ENCODE results near the gene GPRASP1. TPM values are rescaled to one million over a fixed set of nuclear protein-coding genes. Genes with fewer than 3 reads are reported as not detected.
A peak's percentile ranks its signal among the peaks of the same experiment; 100 is the strongest.

The GPRASP1 gene
- polyA plus RNA-seq, 2 of the 4 experiments (the other 2 are of a cell fraction) = 0.50 to 0.87 TPM

GRCh38 chrX:102650903-102651241, 411 bp upstream of the GPRASP1 start (continued):
- TF ChIP-seq CTCF (IDR thresholded peaks at IDR 0.05) (no peak), RCOR1 (IDR thresholded peaks at IDR 0.05; ENCODE audit: low read depth, low read length) (no peak), EP300 (IDR thresholded peaks at IDR 0.05) (no peak), EHMT2 (IDR thresholded peaks at IDR 0.05; ENCODE audit: low read depth) (no peak), MYC (IDR thresholded peaks at IDR 0.05; ENCODE audit: borderline replicate concordance, low read length) (no peak)
- TF ChIP-seq, protein P1, sequence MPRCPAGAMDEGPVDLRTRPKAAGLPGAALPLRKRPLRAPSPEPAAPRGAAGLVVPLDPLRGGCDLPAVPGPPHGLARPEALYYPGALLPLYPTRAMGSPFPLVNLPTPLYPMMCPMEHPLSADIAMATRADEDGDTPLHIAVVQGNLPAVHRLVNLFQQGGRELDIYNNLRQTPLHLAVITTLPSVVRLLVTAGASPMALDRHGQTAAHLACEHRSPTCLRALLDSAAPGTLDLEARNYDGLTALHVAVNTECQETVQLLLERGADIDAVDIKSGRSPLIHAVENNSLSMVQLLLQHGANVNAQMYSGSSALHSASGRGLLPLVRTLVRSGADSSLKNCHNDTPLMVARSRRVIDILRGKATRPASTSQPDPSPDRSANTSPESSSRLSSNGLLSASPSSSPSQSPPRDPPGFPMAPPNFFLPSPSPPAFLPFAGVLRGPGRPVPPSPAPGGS (IDR thresholded peaks at IDR 0.05) = no peak
- TF ChIP-seq, protein P2, sequence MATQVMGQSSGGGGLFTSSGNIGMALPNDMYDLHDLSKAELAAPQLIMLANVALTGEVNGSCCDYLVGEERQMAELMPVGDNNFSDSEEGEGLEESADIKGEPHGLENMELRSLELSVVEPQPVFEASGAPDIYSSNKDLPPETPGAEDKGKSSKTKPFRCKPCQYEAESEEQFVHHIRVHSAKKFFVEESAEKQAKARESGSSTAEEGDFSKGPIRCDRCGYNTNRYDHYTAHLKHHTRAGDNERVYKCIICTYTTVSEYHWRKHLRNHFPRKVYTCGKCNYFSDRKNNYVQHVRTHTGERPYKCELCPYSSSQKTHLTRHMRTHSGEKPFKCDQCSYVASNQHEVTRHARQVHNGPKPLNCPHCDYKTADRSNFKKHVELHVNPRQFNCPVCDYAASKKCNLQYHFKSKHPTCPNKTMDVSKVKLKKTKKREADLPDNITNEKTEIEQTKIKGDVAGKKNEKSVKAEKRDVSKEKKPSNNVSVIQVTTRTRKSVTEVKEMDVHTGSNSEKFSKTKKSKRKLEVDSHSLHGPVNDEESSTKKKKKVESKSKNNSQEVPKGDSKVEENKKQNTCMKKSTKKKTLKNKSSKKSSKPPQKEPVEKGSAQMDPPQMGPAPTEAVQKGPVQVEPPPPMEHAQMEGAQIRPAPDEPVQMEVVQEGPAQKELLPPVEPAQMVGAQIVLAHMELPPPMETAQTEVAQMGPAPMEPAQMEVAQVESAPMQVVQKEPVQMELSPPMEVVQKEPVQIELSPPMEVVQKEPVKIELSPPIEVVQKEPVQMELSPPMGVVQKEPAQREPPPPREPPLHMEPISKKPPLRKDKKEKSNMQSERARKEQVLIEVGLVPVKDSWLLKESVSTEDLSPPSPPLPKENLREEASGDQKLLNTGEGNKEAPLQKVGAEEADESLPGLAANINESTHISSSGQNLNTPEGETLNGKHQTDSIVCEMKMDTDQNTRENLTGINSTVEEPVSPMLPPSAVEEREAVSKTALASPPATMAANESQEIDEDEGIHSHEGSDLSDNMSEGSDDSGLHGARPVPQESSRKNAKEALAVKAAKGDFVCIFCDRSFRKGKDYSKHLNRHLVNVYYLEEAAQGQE (IDR thresholded peaks at IDR 0.05) = no peak

DNA sequence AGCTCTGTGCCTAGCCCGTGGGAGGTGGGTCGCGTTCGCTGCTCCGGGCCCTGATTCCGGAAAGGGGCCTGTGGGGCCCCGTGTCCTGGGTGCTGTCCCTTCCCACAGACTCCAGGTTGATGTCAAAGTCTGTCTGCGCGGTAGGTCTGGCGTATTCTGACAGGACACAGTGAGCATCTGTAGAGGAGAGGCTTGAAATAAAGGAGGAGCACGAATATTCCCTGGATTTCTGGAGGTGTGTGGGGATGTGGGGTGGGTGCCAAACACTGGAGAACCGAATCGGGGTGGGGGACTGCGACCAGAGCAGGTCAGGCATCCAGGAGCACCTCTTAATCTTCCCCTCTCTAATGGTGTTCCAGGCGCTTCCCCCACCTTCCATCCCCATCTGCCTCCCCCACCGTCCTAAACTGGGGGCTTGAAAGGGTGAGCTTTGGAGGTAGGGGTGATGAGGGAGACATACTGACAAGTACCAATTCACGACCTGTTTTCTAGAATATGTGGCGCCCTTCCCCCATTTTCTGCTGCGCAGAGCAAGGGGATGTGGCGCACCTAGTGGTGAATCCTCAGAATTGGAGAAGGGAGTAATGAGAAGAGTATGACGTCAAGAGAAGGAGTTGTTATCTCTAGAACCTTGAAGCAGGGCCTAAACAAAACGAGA, 877 bp downstream of the GPRASP1 start:
- POLR2A ChIA-PET = no interaction called here

GRCh38 chrX:102654696-102655095, 3.4 kb downstream of the GPRASP1 start:
- CTCF ChIA-PET = no interaction called here
- H3K4me3 ChIP-seq = no peak overlapping the region
- H3K27ac ChIP-seq = no peak overlapping the region
- 78% methylated on average over 2 of the region's 2 CpGs for WGBS (ENCODE audit: missing lambda C conversion rate)
- DNase-seq (ENCODE audit: low read depth in 1 of 2, low spot score in 1 of 2) = no peak
- no peak overlapping the region for H3K4me2 ChIP-seq
- 0 out of 3 replicates have a peak, but pooled peaks cover 7% of the 10 kb centered on the region for H3K4me1 ChIP-seq
- no peak for ATAC-seq
- POLR2A ChIA-PET = no interaction called here
- H3K9me3 ChIP-seq = no peaks in the 10 kb centered on the region
- FAIRE-seq = no peak
- TF ChIP-seq RNF2 (IDR thresholded peaks at IDR 0.05; ENCODE audit: borderline replicate concordance, low read depth) (no peak), ATOH8 (CRISPR knock-in tag; IDR thresholded peaks at IDR 0.05; ENCODE audit: low read depth) (no peak), MYC (IDR thresholded peaks at IDR 0.05; ENCODE audit: borderline replicate concordance, low read length) (no peak), SMC3 (IDR thresholded peaks at IDR 0.05) (no peak), RAD21 (conservative IDR thresholded peaks at IDR 0.05 in 1 of 2, IDR thresholded peaks at IDR 0.05 in 1 of 2) (no peak), ELK1 (IDR thresholded peaks at IDR 0.05; ENCODE audit: low read depth, low read length) (no peak), MAX (IDR thresholded peaks at IDR 0.05) (no peak), PHF8 (IDR thresholded peaks at IDR 0.05; ENCODE audit: borderline replicate concordance, low read depth) (no peak), EHF (CRISPR knock-in tag; IDR thresholded peaks at IDR 0.05) (no peak), FOXS1 (CRISPR knock-in tag; IDR thresholded peaks at IDR 0.05) (no peak), CHD2 (IDR thresholded peaks at IDR 0.05; ENCODE audit: low read length, partially characterized antibody) (no peak)

More for the DNA sequence above, 877 bp downstream of the GPRASP1 start:
- DNase-seq (ENCODE audit: low read depth in 1 of 2, low spot score in 1 of 2) = peak; percentile 16 to 30
- ATAC-seq = peak; percentile 79 to 87; a peak in 5 of 6 replicates
- 58% methylated on average over 12 of the region's 22 CpGs for WGBS (ENCODE audit: missing lambda C conversion rate)
- Histone ChIP-seq H3K27ac (peak overlapping the region in 1 of 2 experiments; percentile 55; a peak in 1 of 6 replicates), H3K4me1 (no peaks in the 10 kb centered on the region), H3K4me3 (peak overlapping the region; percentile 40), H3K9me3 (no peaks in the 10 kb centered on the region), H3K4me2 (peak overlapping the region; percentile 82)
- CTCF ChIA-PET = no interaction called here
- FAIRE-seq = no peak
- TF ChIP-seq RAD21 (conservative IDR thresholded peaks at IDR 0.05 in 1 of 2, IDR thresholded peaks at IDR 0.05 in 1 of 2) (peak in 1 of 2 experiments; percentile 19; a peak in 1 of 5 replicates), CTCF (IDR thresholded peaks at IDR 0.05) (peak; percentile 15; the same call in 1 of the 3 replicates), ESRRA (IDR thresholded peaks at IDR 0.05; ENCODE audit: borderline replicate concordance, low read length) (no peak)
